GM23338 (cell line): ENCODE data around the gene KIFC3.

Experiments
- CREB1 ChIP-seq: fragments of 250-450 bp; sonication (Bioruptor Pico); IDR thresholded peaks from 2 replicates; pipeline ENCODE4 v1.5.0; 2020; ENCODE audit warnings: low read depth, mild to moderate bottlenecking, moderate library complexity
- EZH2 ChIP-seq: fragments of 200-600 bp; sonication (generic); IDR thresholded peaks from one replicate; pipeline ENCODE4 v1.8.0; 2017; ENCODE audit warnings: antibody characterized with exemption, mild to moderate bottlenecking, low read depth; ENCODE audit not compliant: unreplicated experiment
- EZH2phosphoT487 ChIP-seq: fragments of 200-600 bp; sonication (generic); IDR thresholded peaks from one replicate; pipeline ENCODE4 v1.8.1; 2018; ENCODE audit warnings: antibody characterized with exemption; ENCODE audit not compliant: unreplicated experiment
- JUNB ChIP-seq: IDR thresholded peaks from one replicate; pipeline ENCODE4 v1.6.1; 2016; ENCODE audit warnings: antibody characterized with exemption; ENCODE audit not compliant: unreplicated experiment
- POLR2AphosphoS5 ChIP-seq: IDR thresholded peaks from 2 replicates; pipeline ENCODE4 v1.6.1; 2016; ENCODE audit warnings: antibody characterized with exemption, low read depth
- TF ChIP-seq, protein P1 (sequence below), 2 experiments: fragments of 200-600 bp in 1 of 2; sonication (generic) in 1 of 2; conservative IDR thresholded peaks; 2 replicates each; pipeline versions ENCODE4 v1.5.1 to v1.6.1; 2016 to 2017; ENCODE audit warnings: antibody characterized with exemption in 2 of 2, low read depth in 2 of 2, mild to moderate bottlenecking in 2 of 2, moderate library complexity in 1 of 2

GRCh38 chr16:57759131-57759530 is 43.2 kb downstream of the KIFC3 start:
- TF ChIP-seq, protein P1, sequence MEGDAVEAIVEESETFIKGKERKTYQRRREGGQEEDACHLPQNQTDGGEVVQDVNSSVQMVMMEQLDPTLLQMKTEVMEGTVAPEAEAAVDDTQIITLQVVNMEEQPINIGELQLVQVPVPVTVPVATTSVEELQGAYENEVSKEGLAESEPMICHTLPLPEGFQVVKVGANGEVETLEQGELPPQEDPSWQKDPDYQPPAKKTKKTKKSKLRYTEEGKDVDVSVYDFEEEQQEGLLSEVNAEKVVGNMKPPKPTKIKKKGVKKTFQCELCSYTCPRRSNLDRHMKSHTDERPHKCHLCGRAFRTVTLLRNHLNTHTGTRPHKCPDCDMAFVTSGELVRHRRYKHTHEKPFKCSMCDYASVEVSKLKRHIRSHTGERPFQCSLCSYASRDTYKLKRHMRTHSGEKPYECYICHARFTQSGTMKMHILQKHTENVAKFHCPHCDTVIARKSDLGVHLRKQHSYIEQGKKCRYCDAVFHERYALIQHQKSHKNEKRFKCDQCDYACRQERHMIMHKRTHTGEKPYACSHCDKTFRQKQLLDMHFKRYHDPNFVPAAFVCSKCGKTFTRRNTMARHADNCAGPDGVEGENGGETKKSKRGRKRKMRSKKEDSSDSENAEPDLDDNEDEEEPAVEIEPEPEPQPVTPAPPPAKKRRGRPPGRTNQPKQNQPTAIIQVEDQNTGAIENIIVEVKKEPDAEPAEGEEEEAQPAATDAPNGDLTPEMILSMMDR (conservative IDR thresholded peaks at IDR 0.05; ENCODE audit: low read depth in 2 of 2): no peak
- TF ChIP-seq POLR2AphosphoS5 (no peak), EZH2 (no peak), EZH2phosphoT487 (no peak), JUNB (no peak), CREB1 (CRISPR knock-in tag) (no peak)
